ENCODE results near the gene EDA.

The EDA gene

GRCh38 chrX:70026851-70027200 lies 410.9 kb downstream of the EDA start:
- DNase-seq (ENCODE audit: low spot score), result no peak

- no peak for DNase-seq (ENCODE audit: low spot score)
These were observed 413.9 kb downstream of the EDA start for GRCh38 chrX:70029863-70030262.

- peak; percentile 64 for DNase-seq (ENCODE audit: low spot score)
These were observed 414.4 kb downstream of the EDA start for GRCh38 chrX:70030301-70030767.

GRCh38 chrX:70032792-70033191 lies 416.9 kb downstream of the EDA start:
- no peak for DNase-seq (ENCODE audit: low spot score)

- DNase-seq (ENCODE audit: low spot score), result no peak
These were observed 417.6 kb downstream of the EDA start for GRCh38 chrX:70033348-70034051.

GRCh38 chrX:70034646-70035045 lies 418.7 kb downstream of the EDA start:
- no peak for DNase-seq (ENCODE audit: low spot score)

- no peak for DNase-seq (ENCODE audit: low spot score)
These were observed 422.6 kb downstream of the EDA start for GRCh38 chrX:70038515-70038914.

GRCh38 chrX:70038951-70039350 lies 423.0 kb downstream of the EDA start:
- no peak for DNase-seq (ENCODE audit: low spot score)

- DNase-seq (ENCODE audit: low spot score), result no peak
These were observed 423.8 kb downstream of the EDA start for GRCh38 chrX:70039758-70040157.

GRCh38 chrX:70041993-70042392 lies 426.1 kb downstream of the EDA start:
- DNase-seq (ENCODE audit: low spot score), result no peak

- DNase-seq (ENCODE audit: low spot score), result no peak
These were observed 426.8 kb downstream of the EDA start for GRCh38 chrX:70042399-70043371.

GRCh38 chrX:70043685-70044084 lies 427.8 kb downstream of the EDA start:
- no peak for DNase-seq (ENCODE audit: low spot score)

GRCh38 chrX:70044541-70045245 lies 428.8 kb downstream of the EDA start:
- no peak for DNase-seq (ENCODE audit: low spot score)

- DNase-seq (ENCODE audit: low spot score), result peak; percentile 62
These were observed 431.1 kb downstream of the EDA start for GRCh38 chrX:70046978-70047377.

- DNase-seq (ENCODE audit: low spot score), result no peak
These were observed 433.5 kb downstream of the EDA start for GRCh38 chrX:70049406-70049805.

- no peak for DNase-seq (ENCODE audit: low spot score)
These were observed 434.0 kb downstream of the EDA start, which contains the start of gene AWAT2 for GRCh38 chrX:70049925-70050324. AWAT2 (minus strand) TSS chrX:70049938; CDS start chrX:70049932, 6 bp downstream.

GRCh38 chrX:70052895-70053615 lies 437.1 kb downstream of the EDA start:
- DNase-seq (ENCODE audit: low spot score), result no peak

- no peak for DNase-seq (ENCODE audit: low spot score)
These were observed 438.5 kb downstream of the EDA start for GRCh38 chrX:70054391-70054790.

GRCh38 chrX:70062076-70062475 lies 446.2 kb downstream of the EDA start, which contains the start of gene OTUD6A:
OTUD6A (plus strand) TSS chrX:70062457; CDS start chrX:70062525, 68 bp downstream.
- no peak for DNase-seq (ENCODE audit: low spot score)

- no peak for DNase-seq (ENCODE audit: low spot score)
These were observed 447.1 kb downstream of the EDA start for GRCh38 chrX:70062961-70063550.

GRCh38 chrX:70066646-70067045 lies 450.7 kb downstream of the EDA start:
- no peak for DNase-seq (ENCODE audit: low spot score)

Measured in kidney capillary endothelial cell (primary cell).